VCaP (cell line): Measurements from ENCODE around the gene TPCN2.

Experiments
- H3K27ac ChIP-seq: fragments of 450-650 bp; 2 replicates; pipeline ENCODE4 v1.5.1; 2017
- TF ChIP-seq, protein P1 (sequence below): fragments of 450-650 bp; conservative IDR thresholded peaks from 2 replicates; pipeline ENCODE4 v1.5.1; 2017; ENCODE audit warnings: mild to moderate bottlenecking, moderate library complexity

Gene TPCN2

DNA sequence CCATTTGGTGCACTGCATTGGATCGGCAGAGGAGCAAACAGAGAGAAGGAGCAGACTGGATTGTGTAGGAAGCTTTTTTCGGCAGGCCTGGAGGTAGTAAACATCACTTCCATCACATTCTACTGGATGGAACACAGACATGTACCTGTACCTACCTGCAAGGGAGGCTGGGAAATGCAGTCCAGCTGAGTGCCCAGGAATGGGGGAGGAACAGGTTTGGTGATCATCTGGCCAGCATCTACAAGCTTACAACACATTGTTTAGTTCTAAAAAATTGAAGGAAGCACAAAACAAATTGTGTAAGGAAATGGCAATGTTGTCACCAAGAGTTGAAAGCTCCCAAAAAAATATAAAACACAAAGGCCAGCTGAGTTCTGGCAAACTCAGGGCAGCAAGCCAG is 126.1 kb downstream of the TPCN2 start:
- H3K27ac ChIP-seq: no peak overlapping the region
- TF ChIP-seq, protein P1, sequence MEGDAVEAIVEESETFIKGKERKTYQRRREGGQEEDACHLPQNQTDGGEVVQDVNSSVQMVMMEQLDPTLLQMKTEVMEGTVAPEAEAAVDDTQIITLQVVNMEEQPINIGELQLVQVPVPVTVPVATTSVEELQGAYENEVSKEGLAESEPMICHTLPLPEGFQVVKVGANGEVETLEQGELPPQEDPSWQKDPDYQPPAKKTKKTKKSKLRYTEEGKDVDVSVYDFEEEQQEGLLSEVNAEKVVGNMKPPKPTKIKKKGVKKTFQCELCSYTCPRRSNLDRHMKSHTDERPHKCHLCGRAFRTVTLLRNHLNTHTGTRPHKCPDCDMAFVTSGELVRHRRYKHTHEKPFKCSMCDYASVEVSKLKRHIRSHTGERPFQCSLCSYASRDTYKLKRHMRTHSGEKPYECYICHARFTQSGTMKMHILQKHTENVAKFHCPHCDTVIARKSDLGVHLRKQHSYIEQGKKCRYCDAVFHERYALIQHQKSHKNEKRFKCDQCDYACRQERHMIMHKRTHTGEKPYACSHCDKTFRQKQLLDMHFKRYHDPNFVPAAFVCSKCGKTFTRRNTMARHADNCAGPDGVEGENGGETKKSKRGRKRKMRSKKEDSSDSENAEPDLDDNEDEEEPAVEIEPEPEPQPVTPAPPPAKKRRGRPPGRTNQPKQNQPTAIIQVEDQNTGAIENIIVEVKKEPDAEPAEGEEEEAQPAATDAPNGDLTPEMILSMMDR: no peak

DNA sequence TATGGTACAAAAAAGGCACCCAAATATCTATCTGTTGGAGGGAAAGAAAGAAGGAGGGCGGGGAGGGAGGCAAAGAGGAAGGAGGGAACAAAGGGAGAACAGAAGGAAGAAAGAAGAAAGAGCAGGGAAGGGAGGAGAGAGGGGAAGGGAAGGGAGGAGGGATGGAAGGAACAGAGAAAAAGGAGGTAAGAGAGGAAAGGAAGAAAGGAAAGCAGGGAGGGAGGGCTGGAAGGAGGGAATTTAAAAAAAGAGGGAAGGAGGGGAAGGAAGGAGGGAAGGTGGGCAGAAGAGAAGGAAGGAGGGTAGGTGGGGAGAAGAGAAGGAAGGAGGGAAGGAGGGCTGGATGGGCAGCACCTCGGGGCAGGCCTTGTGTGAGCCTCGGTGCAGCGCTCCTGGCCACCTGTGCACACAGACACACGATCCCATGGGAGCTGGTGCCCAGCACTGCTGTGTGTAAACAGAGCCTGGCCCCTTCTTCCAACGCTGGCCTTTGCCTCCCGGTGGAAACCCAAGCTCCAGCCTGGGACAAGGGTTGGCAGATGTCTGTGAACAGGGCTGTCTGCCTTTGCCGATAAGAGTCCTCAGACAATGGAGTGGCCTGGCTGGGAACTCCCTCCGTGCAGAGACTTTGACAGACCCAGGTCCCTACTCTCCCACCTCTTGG is 130.2 kb downstream of the TPCN2 start:
- H3K27ac ChIP-seq: no peak overlapping the region
- TF ChIP-seq, protein P1: no peak

DNA sequence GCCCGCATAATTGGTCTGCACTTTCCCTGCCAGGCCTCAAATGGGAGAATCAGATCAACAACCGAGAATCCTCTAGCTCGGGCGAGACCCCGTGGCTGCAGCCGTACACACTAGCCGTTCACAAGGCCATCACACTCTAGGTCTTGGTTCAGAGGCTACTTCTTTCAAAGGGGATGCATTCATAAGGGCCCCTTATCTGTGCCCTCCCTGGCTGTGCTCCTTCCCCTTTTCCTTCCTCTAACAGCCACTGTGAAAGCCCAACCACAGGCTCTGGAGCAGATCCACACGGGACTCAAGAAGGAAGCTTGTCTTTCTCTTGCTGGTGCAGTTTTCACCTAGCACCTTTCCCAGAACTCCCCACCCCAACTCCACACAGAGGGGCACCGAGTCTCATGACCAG is 131.5 kb downstream of the TPCN2 start:
- TF ChIP-seq, protein P1: no peak
- no peak overlapping the region for H3K27ac ChIP-seq

DNA sequence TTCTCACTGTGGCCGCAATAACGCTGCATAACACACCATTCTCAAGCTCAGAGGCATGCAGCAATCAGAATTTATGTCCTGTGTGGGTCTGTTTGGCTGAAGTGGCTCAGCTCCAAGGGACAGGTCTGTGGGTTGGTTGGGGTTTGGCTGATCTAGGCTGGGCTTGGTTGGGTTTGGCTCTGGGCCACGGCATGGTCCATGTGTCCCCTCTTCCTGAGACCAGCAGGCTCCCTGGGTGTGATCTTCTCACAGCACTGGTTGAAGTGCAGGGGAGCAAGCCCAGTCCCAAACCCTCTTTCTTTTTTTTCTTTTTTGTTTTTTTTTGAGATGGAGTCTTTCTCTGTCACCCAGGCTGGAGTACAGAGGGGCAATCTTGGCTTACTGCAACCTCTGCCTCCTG is 132.0 kb downstream of the TPCN2 start:
- TF ChIP-seq, protein P1: no peak

DNA sequence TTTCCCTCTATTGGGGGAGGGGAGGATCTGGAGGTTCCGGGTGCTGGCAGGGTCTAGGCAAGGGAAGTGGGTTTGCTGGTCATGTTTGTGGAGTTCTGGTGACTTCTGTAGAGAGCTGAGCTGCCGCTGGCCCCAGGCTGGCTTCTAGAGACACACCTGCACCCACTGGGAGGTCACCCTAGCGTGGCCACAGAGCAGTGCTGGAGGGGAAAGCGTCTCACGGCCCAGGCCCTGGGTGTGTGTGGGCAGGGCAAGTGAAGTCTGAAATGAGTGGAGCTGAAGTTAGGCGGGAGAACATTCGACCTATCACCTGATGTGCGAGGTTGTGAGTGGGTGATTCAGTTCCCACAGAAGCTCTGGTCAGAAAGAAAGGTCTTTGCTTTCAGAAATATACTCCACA is 134.9 kb downstream of the TPCN2 start:
- no peak overlapping the region for H3K27ac ChIP-seq
- TF ChIP-seq, protein P1: no peak

More for the DNA sequence above, 132.0 kb downstream of the TPCN2 start:
- no peak overlapping the region for H3K27ac ChIP-seq
